Measurements from ENCODE around the gene MRPL20.

DNA sequence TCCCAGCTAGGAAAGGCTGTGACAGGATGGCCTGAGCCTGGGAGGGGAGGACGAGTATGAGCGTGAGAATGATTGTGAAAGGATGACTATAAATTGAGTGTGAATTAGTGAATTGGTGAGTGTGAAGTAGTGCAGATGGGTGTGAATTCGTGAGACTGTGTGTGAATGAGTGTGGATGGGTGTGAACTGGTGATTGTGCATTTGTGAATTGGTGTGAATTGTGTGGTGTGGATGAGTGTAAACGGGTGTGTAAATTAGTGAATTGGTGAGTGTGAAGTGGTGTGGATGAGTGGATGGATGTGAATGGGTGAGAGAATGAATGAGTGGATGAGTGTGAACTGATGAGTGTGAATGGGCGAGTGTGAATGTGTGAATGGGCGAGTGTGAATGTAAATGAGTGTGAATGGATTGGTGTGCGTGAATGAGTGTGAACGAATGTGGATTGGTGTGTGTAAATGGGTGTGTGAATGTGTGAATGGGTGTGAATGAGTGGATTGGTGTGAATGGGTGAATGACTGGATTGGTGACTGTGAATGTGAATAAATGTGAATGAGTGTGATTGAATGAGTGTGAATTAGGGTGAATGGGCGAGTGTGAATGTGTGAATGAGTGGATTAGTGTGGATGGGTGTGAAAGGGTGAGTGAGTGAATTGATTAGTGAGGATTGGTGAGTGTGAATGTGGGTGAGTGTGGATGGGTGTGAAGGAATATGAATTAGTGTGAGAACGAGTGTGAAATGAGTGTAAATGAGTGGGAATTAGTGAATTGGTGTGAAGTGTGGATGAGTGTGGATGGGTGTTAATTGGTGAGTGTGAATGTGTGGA lies 41.0 kb downstream of the MRPL20 start:
- no peak for TF ChIP-seq CTCF (conservative IDR thresholded peaks at IDR 0.05 in 1 of 2, IDR thresholded peaks at IDR 0.05 in 1 of 2; ENCODE audit: low read depth in 1 of 2, low read length in 2 of 2)
- no peak for TF ChIP-seq EZH2 (IDR thresholded peaks at IDR 0.05; ENCODE audit: low read length, missing control alignments)

Measured in fibroblast of lung (primary cell).